H4 (cell line): ENCODE data around the gene SH2B2. TPM values are rescaled to one million over a fixed set of nuclear protein-coding genes. Genes with fewer than 3 reads are reported as not detected.
"Not testable (repeated sequence)": the region's sequence is repeated elsewhere in the genome, so short reads cannot be mapped to it uniquely, and the experiment has no call there.

Source experiments
- DNase-seq: peaks from one replicate; pipeline ENCODE4 v3.0.0-alpha.2; 2015; ENCODE audit warnings: low spot score
- total RNA-seq: library from RNA; depleted of rRNA; stranded (reverse); fragments of >200 nt; shearing (Covaris generic); gene quantifications from 2 replicates; pipeline ENCODE4 v1.2.3, GENCODE V29; 2014; rRNA removed

Gene SH2B2
- total RNA-seq, 1 experiment from 2014 or later, result 1.8 TPM

- not testable (repeated sequence) for DNase-seq
Observed at GRCh38 chr7:102337002-102337401, 50.3 kb downstream of the SH2B2 start.

- not testable (repeated sequence) for DNase-seq
Observed at GRCh38 chr7:102337420-102337819, 50.8 kb downstream of the SH2B2 start.

GRCh38 chr7:102340599-102341368 is 54.1 kb downstream of the SH2B2 start:
- not testable (repeated sequence) for DNase-seq

- not testable (repeated sequence) for DNase-seq
Observed at GRCh38 chr7:102346983-102347382, 60.3 kb downstream of the SH2B2 start.

GRCh38 chr7:102356344-102356743 is 69.7 kb downstream of the SH2B2 start, which contains the start of gene SPDYE6:
Gene SPDYE6 (minus strand): TSS chr7:102356444. CDS start chr7:102356023, 421 bp downstream.
- DNase-seq, result not testable (repeated sequence)

GRCh38 chr7:102363549-102364393 is 77.1 kb downstream of the SH2B2 start:
- DNase-seq, result peak; percentile 99

GRCh38 chr7:102364394-102364886 is 77.8 kb downstream of the SH2B2 start:
- DNase-seq, result not testable (repeated sequence)

- DNase-seq, result not testable (repeated sequence)
Observed at GRCh38 chr7:102365390-102365789, 78.7 kb downstream of the SH2B2 start.

- not testable (repeated sequence) for DNase-seq
Observed at GRCh38 chr7:102370038-102370437, 83.4 kb downstream of the SH2B2 start.

Other genes starting within 250 kb of the SH2B2 start
- not detected in 2 replicates for gene SPDYE6, start 69.6 kb downstream of the SH2B2 start, total RNA-seq
- gene PRKRIP1, start 109.5 kb downstream of the SH2B2 start, total RNA-seq, result 20.9 and 24.5 TPM in 2 replicates
- 35.9 and 37.3 TPM in 2 replicates for gene ORAI2, start 146.7 kb downstream of the SH2B2 start, total RNA-seq
- gene ALKBH4, start 178.0 kb downstream of the SH2B2 start, total RNA-seq, result 45.7 and 52.7 TPM in 2 replicates
- 30.6 and 42.1 TPM in 2 replicates for gene LRWD1, start 178.1 kb downstream of the SH2B2 start, total RNA-seq
- gene POLR2J, start 192.1 kb downstream of the SH2B2 start, total RNA-seq, result 42.0 and 53.2 TPM in 2 replicates
- gene RASA4B, start 230.9 kb downstream of the SH2B2 start, total RNA-seq, result 0.83 and 2.6 TPM in 2 replicates